ENCODE measurements around the gene SSR4. TPM values are rescaled to one million over a fixed set of nuclear protein-coding genes. Genes with fewer than 3 reads are reported as not detected.

The SSR4 gene
- total and polyA plus RNA-seq, 10 of the 15 experiments (the other 5 are each of a cell fraction or from before 2014, with no cell fraction given) = 151 to 521 (median 310) TPM

DNA sequence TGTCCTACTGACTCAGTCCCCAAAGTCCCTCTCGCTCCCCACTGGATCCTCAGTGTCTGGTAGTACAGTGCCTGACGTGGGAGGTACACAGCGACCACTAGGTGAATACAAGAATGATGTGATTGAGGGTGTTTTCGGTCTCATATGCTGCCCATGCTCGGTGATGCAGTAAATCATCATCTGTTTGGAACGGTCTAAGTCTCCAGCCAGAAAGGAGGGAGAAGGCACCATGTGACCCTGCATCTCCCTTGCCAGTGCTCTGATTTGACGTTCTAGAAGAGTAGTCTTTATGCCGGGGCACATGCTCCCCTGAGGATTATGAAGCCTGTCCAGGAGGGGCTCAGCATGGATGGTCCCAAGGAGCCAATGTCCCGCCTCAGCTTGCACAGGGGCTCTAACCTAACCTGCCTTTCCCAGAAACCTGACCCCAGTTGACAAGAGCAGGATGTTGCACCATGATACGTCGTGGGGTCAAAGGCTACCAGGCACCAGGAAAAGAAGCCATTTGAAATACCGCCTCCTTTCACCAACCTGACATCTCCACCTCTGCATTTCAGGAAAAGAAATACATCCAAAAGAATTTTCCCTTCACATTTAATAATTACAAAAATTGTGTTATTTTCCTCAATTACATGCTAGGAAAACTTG, 44.2 kb upstream of the SSR4 start (continued):
- TF ChIP-seq, protein P1, sequence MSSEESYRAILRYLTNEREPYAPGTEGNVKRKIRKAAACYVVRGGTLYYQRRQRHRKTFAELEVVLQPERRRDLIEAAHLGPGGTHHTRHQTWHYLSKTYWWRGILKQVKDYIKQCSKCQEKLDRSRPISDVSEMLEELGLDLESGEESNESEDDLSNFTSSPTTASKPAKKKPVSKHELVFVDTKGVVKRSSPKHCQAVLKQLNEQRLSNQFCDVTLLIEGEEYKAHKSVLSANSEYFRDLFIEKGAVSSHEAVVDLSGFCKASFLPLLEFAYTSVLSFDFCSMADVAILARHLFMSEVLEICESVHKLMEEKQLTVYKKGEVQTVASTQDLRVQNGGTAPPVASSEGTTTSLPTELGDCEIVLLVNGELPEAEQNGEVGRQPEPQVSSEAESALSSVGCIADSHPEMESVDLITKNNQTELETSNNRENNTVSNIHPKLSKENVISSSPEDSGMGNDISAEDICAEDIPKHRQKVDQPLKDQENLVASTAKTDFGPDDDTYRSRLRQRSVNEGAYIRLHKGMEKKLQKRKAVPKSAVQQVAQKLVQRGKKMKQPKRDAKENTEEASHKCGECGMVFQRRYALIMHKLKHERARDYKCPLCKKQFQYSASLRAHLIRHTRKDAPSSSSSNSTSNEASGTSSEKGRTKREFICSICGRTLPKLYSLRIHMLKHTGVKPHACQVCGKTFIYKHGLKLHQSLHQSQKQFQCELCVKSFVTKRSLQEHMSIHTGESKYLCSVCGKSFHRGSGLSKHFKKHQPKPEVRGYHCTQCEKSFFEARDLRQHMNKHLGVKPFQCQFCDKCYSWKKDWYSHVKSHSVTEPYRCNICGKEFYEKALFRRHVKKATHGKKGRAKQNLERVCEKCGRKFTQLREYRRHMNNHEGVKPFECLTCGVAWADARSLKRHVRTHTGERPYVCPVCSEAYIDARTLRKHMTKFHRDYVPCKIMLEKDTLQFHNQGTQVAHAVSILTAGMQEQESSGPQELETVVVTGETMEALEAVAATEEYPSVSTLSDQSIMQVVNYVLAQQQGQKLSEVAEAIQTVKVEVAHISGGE (CRISPR knock-in tag; IDR thresholded peaks at IDR 0.05) = no peak

DNA sequence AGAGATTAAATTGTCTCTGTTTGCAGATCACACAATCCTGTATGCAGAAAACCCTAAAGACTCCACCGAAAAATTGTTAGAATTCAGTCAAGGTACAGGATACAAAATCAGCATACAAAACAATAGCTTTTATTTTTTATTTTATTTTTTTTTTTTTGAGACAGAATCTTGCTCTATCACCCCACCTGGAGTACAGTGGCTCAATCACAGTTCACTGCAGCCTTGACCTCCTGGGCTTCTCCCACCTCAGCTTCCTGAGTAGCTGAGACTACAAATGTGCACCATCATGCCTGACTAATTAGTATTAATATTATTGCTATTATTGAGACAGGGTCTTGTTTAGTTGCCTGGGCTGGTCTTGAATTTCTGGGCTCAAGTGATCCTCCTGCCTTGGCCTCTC, 39.3 kb upstream of the SSR4 start:
- no peaks in the 10 kb centered on the region for H3K79me2 ChIP-seq (ENCODE audit: control insufficient read depth, insufficient read depth, low read length)
- H4K20me1 ChIP-seq (ENCODE audit: control insufficient read depth, insufficient read depth) = no peaks in the 10 kb centered on the region
- intact Hi-C loops (cut with micrococcal nuclease; ENCODE audit: unreplicated experiment) = no loop called here
- no peak overlapping the region for H3K9ac ChIP-seq (ENCODE audit: control insufficient read depth, insufficient read depth, low read length)
- H3K9me3 ChIP-seq (replicated peaks; ENCODE audit: control insufficient read depth, insufficient read depth, low read length) = no peaks in the 10 kb centered on the region
- no peaks in the 10 kb centered on the region for H3K36me3 ChIP-seq (ENCODE audit: control insufficient read depth in 2 of 2, insufficient read depth in 2 of 2, low read length in 1 of 2)
- ChIA-PET RAD21 (ENCODE audit: unreplicated experiment) (no interaction called here), SMC1A (ENCODE audit: uncharacterized antibody, unreplicated experiment) (no interaction called here), CTCF (no interaction called here), POLR2A (interaction anchor here (0.6 kb wide), 1 partner anchor 70 kb away, joined by 3 read pairs; no protein-coding TSS in a partner anchor)
- DNase-seq (ENCODE audit: low read depth, low spot score) (no peak), FAIRE-seq (no peak), ATAC-seq (no peak)
- no peak overlapping the region for H2AFZ ChIP-seq (ENCODE audit: control insufficient read depth, low read depth, low read length)
- 73% methylated on average over 1 of the region's 1 CpG for WGBS (ENCODE audit: insufficient coverage, insufficient replicate concordance, low lambda C conversion rate, missing lambda C conversion rate)
- H3K4me2 ChIP-seq (ENCODE audit: control insufficient read depth, insufficient read depth) = no peak overlapping the region
- no peaks in the 10 kb centered on the region for H3K4me1 ChIP-seq (ENCODE audit: control insufficient read depth, insufficient read depth, low read length)
- no peak overlapping the region for H3K4me3 ChIP-seq
- BruUV-seq (replicated peaks) = no TSS peak
- in situ Hi-C loops (cut with MboI) = no loop called here
- H3K27ac ChIP-seq (ENCODE audit: control insufficient read depth, insufficient read depth) = no peak overlapping the region
- no peaks in the 10 kb centered on the region for H3K27me3 ChIP-seq (replicated peaks in 1 of 2; ENCODE audit: control insufficient read depth in 2 of 2, insufficient read depth in 2 of 2, low read length in 1 of 2)
- no peak for TF ChIP-seq RUNX3 (IDR thresholded peaks at IDR 0.05; ENCODE audit: low read length)
- TF ChIP-seq, protein P2, sequence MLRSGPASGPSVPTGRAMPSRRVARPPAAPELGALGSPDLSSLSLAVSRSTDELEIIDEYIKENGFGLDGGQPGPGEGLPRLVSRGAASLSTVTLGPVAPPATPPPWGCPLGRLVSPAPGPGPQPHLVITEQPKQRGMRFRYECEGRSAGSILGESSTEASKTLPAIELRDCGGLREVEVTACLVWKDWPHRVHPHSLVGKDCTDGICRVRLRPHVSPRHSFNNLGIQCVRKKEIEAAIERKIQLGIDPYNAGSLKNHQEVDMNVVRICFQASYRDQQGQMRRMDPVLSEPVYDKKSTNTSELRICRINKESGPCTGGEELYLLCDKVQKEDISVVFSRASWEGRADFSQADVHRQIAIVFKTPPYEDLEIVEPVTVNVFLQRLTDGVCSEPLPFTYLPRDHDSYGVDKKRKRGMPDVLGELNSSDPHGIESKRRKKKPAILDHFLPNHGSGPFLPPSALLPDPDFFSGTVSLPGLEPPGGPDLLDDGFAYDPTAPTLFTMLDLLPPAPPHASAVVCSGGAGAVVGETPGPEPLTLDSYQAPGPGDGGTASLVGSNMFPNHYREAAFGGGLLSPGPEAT (IDR thresholded peaks at IDR 0.05; ENCODE audit: low read depth) = no peak
- TF ChIP-seq ZNF217 (IDR thresholded peaks at IDR 0.05) = no peak
- TF ChIP-seq, protein P3, sequence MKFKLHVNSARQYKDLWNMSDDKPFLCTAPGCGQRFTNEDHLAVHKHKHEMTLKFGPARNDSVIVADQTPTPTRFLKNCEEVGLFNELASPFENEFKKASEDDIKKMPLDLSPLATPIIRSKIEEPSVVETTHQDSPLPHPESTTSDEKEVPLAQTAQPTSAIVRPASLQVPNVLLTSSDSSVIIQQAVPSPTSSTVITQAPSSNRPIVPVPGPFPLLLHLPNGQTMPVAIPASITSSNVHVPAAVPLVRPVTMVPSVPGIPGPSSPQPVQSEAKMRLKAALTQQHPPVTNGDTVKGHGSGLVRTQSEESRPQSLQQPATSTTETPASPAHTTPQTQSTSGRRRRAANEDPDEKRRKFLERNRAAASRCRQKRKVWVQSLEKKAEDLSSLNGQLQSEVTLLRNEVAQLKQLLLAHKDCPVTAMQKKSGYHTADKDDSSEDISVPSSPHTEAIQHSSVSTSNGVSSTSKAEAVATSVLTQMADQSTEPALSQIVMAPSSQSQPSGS (IDR thresholded peaks at IDR 0.05; ENCODE audit: low read length) = no peak
- TF ChIP-seq SUZ12 (IDR thresholded peaks at IDR 0.05; ENCODE audit: unreplicated experiment) = no peak
- TF ChIP-seq RB1 (IDR thresholded peaks at IDR 0.05; ENCODE audit: borderline replicate concordance) = no peak
- TF ChIP-seq TCF3 (IDR thresholded peaks at IDR 0.05; ENCODE audit: borderline replicate concordance, insufficient read depth, low read depth, low read length) = no peak
- TF ChIP-seq, protein P4, sequence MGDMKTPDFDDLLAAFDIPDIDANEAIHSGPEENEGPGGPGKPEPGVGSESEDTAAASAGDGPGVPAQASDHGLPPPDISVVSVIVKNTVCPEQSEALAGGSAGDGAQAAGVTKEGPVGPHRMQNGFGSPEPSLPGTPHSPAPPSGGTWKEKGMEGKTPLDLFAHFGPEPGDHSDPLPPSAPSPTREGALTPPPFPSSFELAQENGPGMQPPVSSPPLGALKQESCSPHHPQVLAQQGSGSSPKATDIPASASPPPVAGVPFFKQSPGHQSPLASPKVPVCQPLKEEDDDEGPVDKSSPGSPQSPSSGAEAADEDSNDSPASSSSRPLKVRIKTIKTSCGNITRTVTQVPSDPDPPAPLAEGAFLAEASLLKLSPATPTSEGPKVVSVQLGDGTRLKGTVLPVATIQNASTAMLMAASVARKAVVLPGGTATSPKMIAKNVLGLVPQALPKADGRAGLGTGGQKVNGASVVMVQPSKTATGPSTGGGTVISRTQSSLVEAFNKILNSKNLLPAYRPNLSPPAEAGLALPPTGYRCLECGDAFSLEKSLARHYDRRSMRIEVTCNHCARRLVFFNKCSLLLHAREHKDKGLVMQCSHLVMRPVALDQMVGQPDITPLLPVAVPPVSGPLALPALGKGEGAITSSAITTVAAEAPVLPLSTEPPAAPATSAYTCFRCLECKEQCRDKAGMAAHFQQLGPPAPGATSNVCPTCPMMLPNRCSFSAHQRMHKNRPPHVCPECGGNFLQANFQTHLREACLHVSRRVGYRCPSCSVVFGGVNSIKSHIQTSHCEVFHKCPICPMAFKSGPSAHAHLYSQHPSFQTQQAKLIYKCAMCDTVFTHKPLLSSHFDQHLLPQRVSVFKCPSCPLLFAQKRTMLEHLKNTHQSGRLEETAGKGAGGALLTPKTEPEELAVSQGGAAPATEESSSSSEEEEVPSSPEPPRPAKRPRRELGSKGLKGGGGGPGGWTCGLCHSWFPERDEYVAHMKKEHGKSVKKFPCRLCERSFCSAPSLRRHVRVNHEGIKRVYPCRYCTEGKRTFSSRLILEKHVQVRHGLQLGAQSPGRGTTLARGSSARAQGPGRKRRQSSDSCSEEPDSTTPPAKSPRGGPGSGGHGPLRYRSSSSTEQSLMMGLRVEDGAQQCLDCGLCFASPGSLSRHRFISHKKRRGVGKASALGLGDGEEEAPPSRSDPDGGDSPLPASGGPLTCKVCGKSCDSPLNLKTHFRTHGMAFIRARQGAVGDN (IDR thresholded peaks at IDR 0.05) = no peak
- no peak for TF ChIP-seq YY1 (IDR thresholded peaks at IDR 0.05; ENCODE audit: low read depth, low read length)
- TF ChIP-seq, protein P5, sequence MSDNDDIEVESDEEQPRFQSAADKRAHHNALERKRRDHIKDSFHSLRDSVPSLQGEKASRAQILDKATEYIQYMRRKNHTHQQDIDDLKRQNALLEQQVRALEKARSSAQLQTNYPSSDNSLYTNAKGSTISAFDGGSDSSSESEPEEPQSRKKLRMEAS (IDR thresholded peaks at IDR 0.05; ENCODE audit: low read depth, low read length) = no peak
- TF ChIP-seq RBBP5 (conservative IDR thresholded peaks at IDR 0.05) = no peak

Data from GM12878 (cell line).